Mesendoderm (in vitro differentiated cells): ENCODE results near the gene BEND7.

Experiments
- DNase-seq: peaks from one replicate; pipeline ENCODE4 v3.0.0; 2013
- H2AK5ac ChIP-seq: 2 replicates; pipeline ENCODE4 v1.6.1; 2013; ENCODE audit warnings: low read length, inconsistent platforms
- H2BK120ac ChIP-seq: 2 replicates; pipeline ENCODE4 v1.6.1; 2013; ENCODE audit warnings: low read depth, mild to moderate bottlenecking, low read length, moderate library complexity, mixed read lengths
- H2BK15ac ChIP-seq: replicated peaks from 2 replicates; pipeline ENCODE4 v1.6.1; 2013; ENCODE audit warnings: low read depth, mild to moderate bottlenecking, moderate library complexity
- H2BK5ac ChIP-seq: 2 replicates; pipeline ENCODE4 v1.6.1; 2013; ENCODE audit warnings: low read length, inconsistent platforms
- H3K18ac ChIP-seq: 2 replicates; pipeline ENCODE4 v1.6.1; 2013; ENCODE audit warnings: mild to moderate bottlenecking, low read length, mixed read lengths
- H3K23ac ChIP-seq: one replicate; pipeline ENCODE4 v1.6.1; 2013; ENCODE audit warnings: low read length
- H3K27ac ChIP-seq: 2 replicates; pipeline ENCODE4 v1.5.1; 2013; ENCODE audit warnings: low read depth, mild to moderate bottlenecking, inconsistent platforms, low read length, moderate library complexity
- H3K27me3 ChIP-seq: 2 replicates; pipeline ENCODE4 v1.6.1; 2013; ENCODE audit warnings: low read length, control low read depth, mild to moderate bottlenecking, inconsistent platforms; ENCODE audit not compliant: insufficient read depth, poor library complexity
- H3K36me3 ChIP-seq: 2 replicates; pipeline ENCODE4 v1.6.1; 2013; ENCODE audit warnings: low read length, inconsistent platforms; ENCODE audit not compliant: control insufficient read depth, insufficient read depth
- H3K4ac ChIP-seq: one replicate; pipeline ENCODE4 v1.6.1; 2013; ENCODE audit warnings: low read depth, mild to moderate bottlenecking, low read length, moderate library complexity
- H3K4me1 ChIP-seq: 2 replicates; pipeline ENCODE4 v1.6.1; 2013; ENCODE audit warnings: low read depth, low read length, inconsistent platforms; ENCODE audit not compliant: control insufficient read depth
- H3K4me2 ChIP-seq: 2 replicates; pipeline ENCODE4 v1.6.1; 2013; ENCODE audit warnings: low read length
- H3K4me3 ChIP-seq: 2 replicates; pipeline ENCODE4 v1.5.1; 2013; ENCODE audit warnings: mild to moderate bottlenecking, low read length
- H3K56ac ChIP-seq: one replicate; pipeline ENCODE4 v1.6.1; 2013; ENCODE audit warnings: low read length
- H3K79me1 ChIP-seq: 2 replicates; pipeline ENCODE4 v1.6.1; 2013; ENCODE audit warnings: low read length, inconsistent platforms
- H3K79me2 ChIP-seq: 2 replicates; pipeline ENCODE4 v1.6.1; 2013; ENCODE audit warnings: mild to moderate bottlenecking, low read length; ENCODE audit not compliant: control insufficient read depth, insufficient read depth
- H3K9ac ChIP-seq: 2 replicates; pipeline ENCODE4 v1.6.1; 2013; ENCODE audit warnings: low read length, inconsistent platforms
- H4K5ac ChIP-seq: one replicate; pipeline ENCODE4 v1.6.1; 2013; ENCODE audit warnings: low read length
- H4K8ac ChIP-seq: one replicate; pipeline ENCODE4 v1.6.1; 2013; ENCODE audit warnings: low read depth, mild to moderate bottlenecking, control low read depth, low read length, moderate library complexity
- WGBS: extraction: QIAGEN DNeasy Blood & Tissue Kit; methylation state at CpG from one replicate; pipeline ENCODE4 v1.1.7; 2013; ENCODE audit warnings: low lambda C conversion rate, missing lambda C conversion rate; ENCODE audit not compliant: insufficient coverage; ENCODE audit errors: extremely low coverage; 5-methylcytosine and 5-hydroxymethylcytosine counted together

The BEND7 gene

GRCh38 chr10:13422800-13423199 lies 106.0 kb downstream of the BEND7 start:
- no CpG with 5 or more reads among the region's 9 CpGs for WGBS

DNA sequence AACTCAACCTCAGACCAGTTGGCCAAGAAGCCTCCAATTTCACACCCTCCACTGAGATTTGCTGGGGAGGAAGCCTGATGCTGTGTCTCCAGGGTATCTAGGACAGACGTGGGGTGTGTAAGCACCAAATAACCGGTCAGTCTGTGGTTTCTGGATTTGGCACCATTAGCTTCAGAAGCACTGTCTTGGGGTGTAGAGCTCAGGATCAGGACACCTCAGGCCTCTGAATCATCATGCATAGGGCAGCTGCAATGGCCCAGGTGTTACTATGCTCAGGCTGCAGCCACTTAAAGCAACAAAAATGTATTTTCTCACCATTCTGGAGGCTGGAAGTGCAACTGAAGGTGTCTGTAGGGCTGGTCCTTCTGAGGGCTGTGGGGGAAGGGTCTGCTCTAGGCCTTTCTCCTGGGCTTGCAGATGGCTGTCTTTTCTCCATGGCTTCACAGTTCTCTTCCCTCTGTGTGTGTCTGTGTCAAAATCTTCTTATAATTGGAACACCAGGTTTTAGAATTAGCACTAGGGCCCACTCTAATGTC lies 107.4 kb downstream of the BEND7 start:
- no peak overlapping the region for H4K8ac ChIP-seq
- no peak overlapping the region for H3K27ac ChIP-seq
- H3K79me1 ChIP-seq, result no peaks in the 10 kb centered on the region
- no peak overlapping the region for H3K4me3 ChIP-seq
- H3K4me1 ChIP-seq, result no peaks in the 10 kb centered on the region
- no peak overlapping the region for H3K4me2 ChIP-seq
- no peak overlapping the region for H3K18ac ChIP-seq
- no peak overlapping the region for H3K4ac ChIP-seq
- H2BK15ac ChIP-seq, result no peak overlapping the region
- H2AK5ac ChIP-seq, result no peak overlapping the region
- H3K79me2 ChIP-seq, result no peaks in the 10 kb centered on the region
- no peak overlapping the region for H3K9ac ChIP-seq
- no peak overlapping the region for H3K56ac ChIP-seq
- no peak overlapping the region for H2BK5ac ChIP-seq
- no peak overlapping the region for H2BK120ac ChIP-seq
- no peak overlapping the region for H4K5ac ChIP-seq
- no CpG with 5 or more reads among the region's 2 CpGs for WGBS
- H3K27me3 ChIP-seq, result no peaks in the 10 kb centered on the region
- no peak overlapping the region for H3K23ac ChIP-seq
- no peak for DNase-seq
- no peaks in the 10 kb centered on the region for H3K36me3 ChIP-seq

More at GRCh38 chr10:13422800-13423199, 106.0 kb downstream of the BEND7 start:
- H3K4ac ChIP-seq, result no peak overlapping the region
- no peak overlapping the region for H3K23ac ChIP-seq
- no peak overlapping the region for H2BK15ac ChIP-seq
- H2BK5ac ChIP-seq, result no peak overlapping the region
- H3K27me3 ChIP-seq, result no peaks in the 10 kb centered on the region
- H3K79me2 ChIP-seq, result no peaks in the 10 kb centered on the region
- no peak overlapping the region for H3K4me3 ChIP-seq
- no peak overlapping the region for H4K5ac ChIP-seq
- no peaks in the 10 kb centered on the region for H3K79me1 ChIP-seq
- H2AK5ac ChIP-seq, result no peak overlapping the region
- H3K18ac ChIP-seq, result no peak overlapping the region
- no peak overlapping the region for H3K4me2 ChIP-seq
- H3K4me1 ChIP-seq, result no peaks in the 10 kb centered on the region
- no peak overlapping the region for H4K8ac ChIP-seq
- H3K27ac ChIP-seq, result no peak overlapping the region
- no peak for DNase-seq
- no peak overlapping the region for H2BK120ac ChIP-seq
- no peak overlapping the region for H3K9ac ChIP-seq
- H3K56ac ChIP-seq, result no peak overlapping the region
- no peaks in the 10 kb centered on the region for H3K36me3 ChIP-seq

DNA sequence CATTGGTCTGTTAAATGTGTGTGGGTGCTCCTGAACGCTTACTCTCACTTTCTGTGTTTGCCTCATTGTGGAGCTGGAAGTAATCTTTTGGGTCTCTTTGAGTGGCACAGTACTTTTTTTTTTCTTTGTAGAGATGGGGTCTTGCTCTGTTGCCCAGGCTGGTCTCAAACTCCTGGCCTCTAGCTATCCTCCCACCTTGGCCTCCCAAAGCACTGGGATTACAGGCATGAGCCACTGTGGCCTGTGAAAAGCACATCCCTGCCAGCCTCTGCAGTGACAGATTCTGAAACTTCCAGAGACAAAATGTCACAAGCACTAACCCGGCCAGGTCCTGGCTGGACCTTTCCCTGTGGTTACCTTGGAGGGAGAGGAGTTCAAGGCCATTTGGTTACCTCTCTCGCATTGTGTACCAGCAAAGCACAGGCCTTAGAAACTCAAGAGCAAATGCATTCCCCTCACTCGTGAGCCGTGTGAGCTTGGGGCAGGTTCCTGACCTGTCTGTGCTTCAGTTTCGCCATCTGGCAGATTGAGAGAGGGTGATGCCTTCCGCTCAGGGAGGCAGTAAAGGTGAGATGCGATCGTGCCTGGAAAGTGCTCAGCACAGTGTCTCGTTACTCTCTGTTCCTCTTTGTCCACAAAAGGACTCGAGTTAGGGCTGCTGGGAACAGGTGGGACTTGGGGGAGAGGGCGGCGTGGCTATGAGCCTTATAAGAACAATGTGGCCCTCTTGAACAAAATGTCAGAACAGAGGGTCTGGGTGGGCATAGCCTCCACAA lies 108.1 kb downstream of the BEND7 start:
- Histone ChIP-seq H3K4ac (no peak overlapping the region), H3K23ac (no peak overlapping the region), H3K4me1 (no peaks in the 10 kb centered on the region), H3K56ac (no peak overlapping the region), H2AK5ac (no peak overlapping the region), H3K36me3 (no peaks in the 10 kb centered on the region), H3K18ac (no peak overlapping the region), H2BK120ac (no peak overlapping the region), H2BK15ac (no peak overlapping the region), H3K79me1 (no peaks in the 10 kb centered on the region), H3K79me2 (no peaks in the 10 kb centered on the region), H3K4me2 (no peak overlapping the region), H3K27ac (no peak overlapping the region), H3K4me3 (no peak overlapping the region), H2BK5ac (no peak overlapping the region), H3K27me3 (no peaks in the 10 kb centered on the region), H3K9ac (no peak overlapping the region), H4K5ac (no peak overlapping the region), H4K8ac (no peak overlapping the region)
- WGBS, result no CpG with 5 or more reads among the region's 13 CpGs
- DNase-seq, result no peak

GRCh38 chr10:13417459-13418126 lies 111.2 kb downstream of the BEND7 start:
- no peak overlapping the region for H3K56ac ChIP-seq
- H3K36me3 ChIP-seq, result no peaks in the 10 kb centered on the region
- no peaks in the 10 kb centered on the region for H3K4me1 ChIP-seq
- H3K4ac ChIP-seq, result no peak overlapping the region
- DNase-seq, result no peak
- no peak overlapping the region for H3K23ac ChIP-seq
- H2BK5ac ChIP-seq, result no peak overlapping the region
- no peaks in the 10 kb centered on the region for H3K27me3 ChIP-seq
- no peak overlapping the region for H2AK5ac ChIP-seq
- H3K18ac ChIP-seq, result no peak overlapping the region
- H3K4me2 ChIP-seq, result no peak overlapping the region
- H3K4me3 ChIP-seq, result no peak overlapping the region
- no peak overlapping the region for H3K9ac ChIP-seq
- H2BK15ac ChIP-seq, result no peak overlapping the region
- H3K27ac ChIP-seq, result no peak overlapping the region
- H2BK120ac ChIP-seq, result no peak overlapping the region
- H4K5ac ChIP-seq, result no peak overlapping the region
- H3K79me2 ChIP-seq, result no peaks in the 10 kb centered on the region
- no peaks in the 10 kb centered on the region for H3K79me1 ChIP-seq
- H4K8ac ChIP-seq, result no peak overlapping the region
- WGBS, result no CpG with 5 or more reads among the region's 9 CpGs

GRCh38 chr10:13416760-13417159 lies 112.1 kb downstream of the BEND7 start:
- H3K79me1 ChIP-seq, result no peaks in the 10 kb centered on the region
- no peaks in the 10 kb centered on the region for H3K79me2 ChIP-seq
- DNase-seq, result no peak
- no peak overlapping the region for H3K9ac ChIP-seq
- no peak overlapping the region for H4K5ac ChIP-seq
- no peak overlapping the region for H3K4me3 ChIP-seq
- no CpG with 5 or more reads among the region's 2 CpGs for WGBS
- no peaks in the 10 kb centered on the region for H3K4me1 ChIP-seq
- no peaks in the 10 kb centered on the region for H3K27me3 ChIP-seq
- H3K4ac ChIP-seq, result no peak overlapping the region
- H3K36me3 ChIP-seq, result no peaks in the 10 kb centered on the region
- H2BK5ac ChIP-seq, result no peak overlapping the region
- H2BK120ac ChIP-seq, result no peak overlapping the region
- no peak overlapping the region for H3K18ac ChIP-seq
- no peak overlapping the region for H3K56ac ChIP-seq
- H4K8ac ChIP-seq, result no peak overlapping the region
- H2AK5ac ChIP-seq, result no peak overlapping the region
- H3K27ac ChIP-seq, result no peak overlapping the region
- no peak overlapping the region for H3K23ac ChIP-seq
- no peak overlapping the region for H3K4me2 ChIP-seq
- no peak overlapping the region for H2BK15ac ChIP-seq
